Uterus (tissue), 2 donors: Measurements from ENCODE around the gene DTHD1.

Experiments used
- POLR2A ChIP-seq, 2 donors: fragments of 450-650 bp; IDR thresholded peaks; one replicate each; pipeline ENCODE4 v1.6.1; 2016; ENCODE audit warnings: antibody characterized with exemption in 2 of 2, mild to moderate bottlenecking in 1 of 2, moderate library complexity in 1 of 2
- TF ChIP-seq, protein P1 (sequence below), 4 experiments: fragments of 200-600 bp in 2 of 4; fragments of 450-650 bp in 2 of 4; sonication (generic) in 2 of 4; IDR thresholded peaks; one replicate each; pipeline ENCODE4 v1.5.1; 2016 to 2019; ENCODE audit warnings: antibody characterized with exemption in 4 of 4, mild to moderate bottlenecking in 2 of 4, moderate library complexity in 1 of 4

DNA sequence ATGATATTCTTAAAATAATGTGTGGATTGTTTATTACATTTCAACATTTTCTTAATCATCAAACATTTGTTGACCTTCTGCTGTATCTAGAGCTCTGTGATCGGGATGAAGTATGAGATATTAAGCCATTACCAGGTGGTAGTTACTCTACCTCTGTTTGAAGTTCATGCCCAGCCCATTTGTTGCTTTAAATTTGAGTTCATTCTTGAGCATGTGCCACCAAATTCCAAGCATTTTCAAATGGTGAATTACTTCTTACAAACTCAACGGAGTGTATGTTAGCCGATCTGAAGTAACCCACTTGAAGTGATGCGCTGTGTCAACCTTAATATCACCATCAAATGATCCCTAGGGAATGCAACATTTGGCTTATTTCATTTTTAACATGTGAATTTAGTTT, 7.3 kb upstream of the DTHD1 start:
- TF ChIP-seq, protein P1, sequence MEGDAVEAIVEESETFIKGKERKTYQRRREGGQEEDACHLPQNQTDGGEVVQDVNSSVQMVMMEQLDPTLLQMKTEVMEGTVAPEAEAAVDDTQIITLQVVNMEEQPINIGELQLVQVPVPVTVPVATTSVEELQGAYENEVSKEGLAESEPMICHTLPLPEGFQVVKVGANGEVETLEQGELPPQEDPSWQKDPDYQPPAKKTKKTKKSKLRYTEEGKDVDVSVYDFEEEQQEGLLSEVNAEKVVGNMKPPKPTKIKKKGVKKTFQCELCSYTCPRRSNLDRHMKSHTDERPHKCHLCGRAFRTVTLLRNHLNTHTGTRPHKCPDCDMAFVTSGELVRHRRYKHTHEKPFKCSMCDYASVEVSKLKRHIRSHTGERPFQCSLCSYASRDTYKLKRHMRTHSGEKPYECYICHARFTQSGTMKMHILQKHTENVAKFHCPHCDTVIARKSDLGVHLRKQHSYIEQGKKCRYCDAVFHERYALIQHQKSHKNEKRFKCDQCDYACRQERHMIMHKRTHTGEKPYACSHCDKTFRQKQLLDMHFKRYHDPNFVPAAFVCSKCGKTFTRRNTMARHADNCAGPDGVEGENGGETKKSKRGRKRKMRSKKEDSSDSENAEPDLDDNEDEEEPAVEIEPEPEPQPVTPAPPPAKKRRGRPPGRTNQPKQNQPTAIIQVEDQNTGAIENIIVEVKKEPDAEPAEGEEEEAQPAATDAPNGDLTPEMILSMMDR (IDR thresholded peaks at IDR 0.05): no peak
- TF ChIP-seq POLR2A (IDR thresholded peaks at IDR 0.05): no peak
